HUES6 (cell line): ENCODE measurements around the gene RAB40A.

ENCODE experiments used
- H3K27ac ChIP-seq: 2 replicates; pipeline ENCODE4 v1.7.0; 2013; ENCODE audit warnings: low read depth, mild to moderate bottlenecking, low read length, inconsistent platforms
- H3K27me3 ChIP-seq: 2 replicates; pipeline ENCODE4 v1.6.1; 2013; ENCODE audit warnings: low read length; ENCODE audit not compliant: control insufficient read depth, insufficient read depth
- H3K36me3 ChIP-seq: 2 replicates; pipeline ENCODE4 v1.6.1; 2013; ENCODE audit warnings: low read length; ENCODE audit not compliant: control insufficient read depth, insufficient read depth
- H3K4me1 ChIP-seq: 2 replicates; pipeline ENCODE4 v1.6.1; 2013; ENCODE audit warnings: low read length; ENCODE audit not compliant: control insufficient read depth, insufficient read depth
- H3K4me3 ChIP-seq: 2 replicates; pipeline ENCODE4 v1.5.1; 2013; ENCODE audit warnings: low read depth, low read length
- H3K9ac ChIP-seq: one replicate; pipeline ENCODE4 v1.6.1; 2013; ENCODE audit warnings: mild to moderate bottlenecking, low read length
- H3K9me3 ChIP-seq: 2 replicates; pipeline ENCODE4 v1.6.1; 2013; ENCODE audit warnings: low read depth, low read length; ENCODE audit not compliant: control insufficient read depth, insufficient read depth

Gene RAB40A

DNA sequence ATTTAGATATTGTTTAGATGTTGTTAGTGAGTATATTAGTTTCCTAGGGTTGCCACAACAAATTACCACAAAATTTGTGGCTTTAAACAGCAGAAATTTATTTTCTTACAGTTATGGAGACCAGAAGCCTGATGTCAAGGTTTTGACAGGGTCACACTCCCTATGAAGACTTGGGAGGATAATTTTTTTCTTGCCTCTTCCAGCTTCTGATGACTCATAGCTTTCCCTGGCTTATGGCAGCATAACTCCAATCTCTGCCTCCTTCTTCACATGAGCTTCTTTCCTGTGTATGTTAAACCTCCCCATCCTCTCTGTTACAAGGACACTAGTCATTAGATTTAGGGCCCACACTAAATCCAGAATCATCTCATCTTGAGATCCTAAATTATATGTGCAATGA is 20.9 kb upstream of the RAB40A start:
- Histone ChIP-seq H3K4me3 (no peak overlapping the region), H3K4me1 (no peaks in the 10 kb centered on the region), H3K9me3 (no peaks in the 10 kb centered on the region), H3K36me3 (no peaks in the 10 kb centered on the region), H3K9ac (no peak overlapping the region), H3K27ac (no peak overlapping the region), H3K27me3 (peaks cover 12% of the 10 kb centered on the region; the same call in 1 of the 2 replicates)

DNA sequence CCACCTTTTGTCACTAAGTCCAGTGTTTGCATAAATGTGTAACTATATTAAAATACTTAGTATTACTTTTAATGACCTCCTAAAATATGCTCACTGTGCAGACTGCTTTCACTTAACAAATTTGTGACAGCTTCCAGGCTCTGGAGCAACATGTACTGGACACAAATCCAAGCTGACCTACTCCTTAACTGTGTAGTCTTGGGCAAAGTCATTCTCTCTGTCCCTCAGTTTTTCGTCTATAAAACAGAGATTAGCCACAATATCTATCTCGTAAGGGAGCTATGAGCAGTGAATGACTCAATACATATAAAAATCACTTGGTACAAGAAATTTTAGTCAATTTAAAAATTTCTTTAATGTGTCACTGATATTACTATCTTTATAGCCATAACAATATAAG is 20.4 kb upstream of the RAB40A start:
- H3K27me3 ChIP-seq = peaks cover 12% of the 10 kb centered on the region; the same call in 1 of the 2 replicates
- no peaks in the 10 kb centered on the region for H3K9me3 ChIP-seq
- H3K4me1 ChIP-seq = no peaks in the 10 kb centered on the region
- no peak overlapping the region for H3K9ac ChIP-seq
- H3K27ac ChIP-seq = no peak overlapping the region
- H3K4me3 ChIP-seq = no peak overlapping the region
- H3K36me3 ChIP-seq = no peaks in the 10 kb centered on the region

DNA sequence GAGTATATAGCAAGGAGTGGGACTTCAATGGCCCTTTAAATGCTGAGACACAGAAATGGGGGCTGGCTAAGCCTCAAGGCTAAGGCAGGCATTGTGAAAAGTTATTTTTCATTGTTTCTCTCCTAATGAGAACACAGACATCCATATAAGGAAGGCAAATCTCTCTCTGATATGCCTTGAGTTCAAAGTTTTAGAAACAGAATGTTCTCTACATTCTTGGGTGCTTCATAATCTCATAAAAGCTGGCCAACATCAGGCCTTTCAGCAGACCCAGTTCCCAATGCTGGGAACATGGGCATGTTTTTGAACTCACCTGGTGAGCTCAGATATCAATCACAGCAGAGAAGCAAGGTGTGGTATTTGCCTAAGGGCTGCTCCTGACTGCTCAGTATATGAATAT is 19.4 kb upstream of the RAB40A start:
- peaks cover 10% of the 10 kb centered on the region; the same call in 1 of the 2 replicates for H3K27me3 ChIP-seq
- no peaks in the 10 kb centered on the region for H3K4me1 ChIP-seq
- H3K36me3 ChIP-seq = no peaks in the 10 kb centered on the region
- no peaks in the 10 kb centered on the region for H3K9me3 ChIP-seq
- no peak overlapping the region for H3K4me3 ChIP-seq
- H3K27ac ChIP-seq = no peak overlapping the region
- H3K9ac ChIP-seq = no peak overlapping the region

DNA sequence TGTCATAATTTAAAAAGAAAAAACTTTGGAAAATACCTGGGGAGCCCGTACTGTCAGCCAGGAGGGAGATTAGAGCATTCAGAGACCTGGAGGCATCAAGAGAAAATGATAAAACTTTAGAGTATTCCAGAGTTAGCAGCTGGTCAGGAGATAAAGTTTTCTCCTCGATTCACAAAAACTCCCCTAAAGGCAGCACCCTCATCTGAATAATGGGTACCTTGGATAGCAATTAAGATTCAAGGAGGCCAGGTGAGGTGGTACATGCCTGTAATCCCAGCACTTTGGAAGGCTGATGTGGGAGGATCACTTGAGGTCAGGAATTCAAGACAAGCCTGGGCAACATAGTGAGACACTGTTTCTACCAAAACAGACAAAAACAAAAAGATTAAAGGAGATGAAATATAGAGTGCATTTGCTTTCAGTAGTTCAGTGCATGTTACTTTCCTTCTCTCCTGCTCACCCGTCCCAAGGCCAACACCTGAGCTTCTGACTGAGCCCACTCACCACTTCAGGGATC is 18.6 kb upstream of the RAB40A start:
- Histone ChIP-seq H3K27ac (no peak overlapping the region), H3K36me3 (no peaks in the 10 kb centered on the region), H3K27me3 (peaks cover 5% of the 10 kb centered on the region; the same call in 1 of the 2 replicates), H3K9me3 (no peaks in the 10 kb centered on the region), H3K9ac (no peak overlapping the region), H3K4me3 (no peak overlapping the region), H3K4me1 (no peaks in the 10 kb centered on the region)

DNA sequence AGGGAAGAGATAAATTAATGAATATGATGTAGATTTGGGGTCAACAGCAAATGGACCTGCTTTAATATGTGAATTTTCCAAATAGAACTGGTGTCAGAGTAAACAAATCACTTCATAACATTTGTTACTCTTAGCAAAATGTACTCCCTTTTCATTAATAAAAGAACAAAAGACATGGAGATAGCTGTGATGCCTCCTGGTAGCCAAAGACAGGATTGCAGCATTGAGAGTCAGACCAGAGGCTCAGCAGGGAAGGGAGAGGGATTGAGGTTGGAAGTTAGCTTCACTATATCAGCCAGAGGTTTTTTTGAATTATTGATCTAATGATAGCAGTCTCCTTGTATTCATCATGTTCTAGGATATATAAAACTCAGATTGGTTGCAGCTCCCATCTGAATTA is 17.4 kb upstream of the RAB40A start:
- H3K9ac ChIP-seq = no peak overlapping the region
- H3K27me3 ChIP-seq = no peaks in the 10 kb centered on the region; the same call in 1 of the 2 replicates
- no peaks in the 10 kb centered on the region for H3K9me3 ChIP-seq
- no peaks in the 10 kb centered on the region for H3K4me1 ChIP-seq
- H3K27ac ChIP-seq = no peak overlapping the region
- no peak overlapping the region for H3K4me3 ChIP-seq
- H3K36me3 ChIP-seq = no peaks in the 10 kb centered on the region

DNA sequence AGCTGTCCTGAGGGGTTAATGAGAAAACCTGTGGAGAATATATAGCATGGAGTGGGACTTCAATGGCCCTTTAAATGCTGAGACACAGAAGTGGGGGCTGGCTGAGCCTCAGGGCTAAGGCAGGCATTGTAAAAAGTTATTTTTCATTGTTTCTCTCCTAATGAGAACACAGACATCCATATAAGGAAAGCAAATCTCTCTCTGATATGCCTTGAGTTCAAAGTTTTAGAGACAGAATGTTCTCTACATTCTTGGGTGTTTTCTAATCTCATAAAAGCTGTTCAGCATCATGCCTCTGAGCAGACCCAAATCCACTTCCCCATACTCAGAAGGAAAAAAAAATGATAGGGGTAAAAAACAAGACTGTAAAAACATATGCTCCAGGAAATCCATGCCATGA is 16.8 kb upstream of the RAB40A start:
- Histone ChIP-seq H3K9me3 (no peaks in the 10 kb centered on the region), H3K4me1 (no peaks in the 10 kb centered on the region), H3K9ac (no peak overlapping the region), H3K27me3 (no peaks in the 10 kb centered on the region; the same call in 1 of the 2 replicates), H3K27ac (no peak overlapping the region), H3K36me3 (no peaks in the 10 kb centered on the region), H3K4me3 (no peak overlapping the region)

DNA sequence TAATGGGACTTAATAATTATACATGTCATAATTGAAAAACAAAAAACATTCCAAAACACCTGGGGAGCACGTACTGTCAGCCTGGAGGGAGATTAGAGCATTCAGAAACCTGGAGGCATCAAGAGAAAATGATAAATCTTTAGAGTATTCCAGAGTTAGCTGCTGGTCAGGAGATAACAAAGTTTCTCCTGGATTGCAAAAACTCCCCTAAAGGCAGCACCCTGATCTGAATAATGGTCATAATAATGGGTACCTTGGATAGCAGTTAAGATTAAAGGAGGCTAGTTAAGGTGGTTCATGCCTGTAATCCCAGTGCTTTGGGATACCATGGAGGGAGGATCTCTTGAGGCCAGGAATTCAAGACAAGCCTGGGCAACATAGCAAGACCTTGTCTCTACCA is 15.9 kb upstream of the RAB40A start:
- H3K4me1 ChIP-seq = no peaks in the 10 kb centered on the region
- H3K27me3 ChIP-seq = peaks cover 6% of the 10 kb centered on the region; the same call in 1 of the 2 replicates
- H3K4me3 ChIP-seq = no peak overlapping the region
- H3K9me3 ChIP-seq = no peaks in the 10 kb centered on the region
- H3K27ac ChIP-seq = no peak overlapping the region
- no peaks in the 10 kb centered on the region for H3K36me3 ChIP-seq
- no peak overlapping the region for H3K9ac ChIP-seq

DNA sequence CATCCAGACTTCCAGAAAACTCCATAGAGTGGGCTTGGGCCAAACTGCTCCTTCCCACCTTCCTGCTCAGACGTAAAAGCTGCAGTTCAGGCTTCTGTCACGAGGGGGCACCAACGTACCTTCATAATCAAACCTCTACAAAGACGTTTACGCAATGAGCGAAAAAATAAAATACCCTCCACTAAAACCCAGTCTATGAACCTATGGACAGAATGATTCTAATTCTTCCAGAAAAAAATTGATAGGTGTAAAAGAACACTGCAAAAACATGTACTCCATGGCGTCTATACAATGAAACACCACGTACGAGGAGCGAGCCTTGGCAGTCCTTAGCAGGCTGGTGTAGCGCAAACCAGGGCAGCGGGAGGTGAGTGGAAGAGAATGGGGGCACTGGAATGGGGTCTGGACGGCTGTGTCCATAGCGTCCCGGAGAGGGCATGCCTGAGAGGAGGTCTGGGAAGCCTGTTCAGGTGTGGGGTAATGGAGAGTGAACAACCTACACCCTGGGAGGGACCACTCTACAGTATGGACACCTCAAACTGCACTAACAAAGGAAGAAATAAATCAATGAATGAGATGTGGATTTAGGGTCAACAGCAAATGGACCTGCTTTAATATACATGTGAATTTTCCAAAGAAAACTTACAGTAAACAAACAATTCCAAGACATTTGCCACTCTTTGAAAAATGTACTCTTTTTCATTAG is 14.4 kb upstream of the RAB40A start:
- Histone ChIP-seq H3K9ac (peak overlapping the region; percentile 15), H3K36me3 (no peaks in the 10 kb centered on the region), H3K4me3 (peak overlapping the region; percentile 55), H3K27ac (no peak overlapping the region), H3K9me3 (no peaks in the 10 kb centered on the region), H3K27me3 (peaks cover 15% of the 10 kb centered on the region; the same call in 1 of the 2 replicates), H3K4me1 (no peaks in the 10 kb centered on the region)

DNA sequence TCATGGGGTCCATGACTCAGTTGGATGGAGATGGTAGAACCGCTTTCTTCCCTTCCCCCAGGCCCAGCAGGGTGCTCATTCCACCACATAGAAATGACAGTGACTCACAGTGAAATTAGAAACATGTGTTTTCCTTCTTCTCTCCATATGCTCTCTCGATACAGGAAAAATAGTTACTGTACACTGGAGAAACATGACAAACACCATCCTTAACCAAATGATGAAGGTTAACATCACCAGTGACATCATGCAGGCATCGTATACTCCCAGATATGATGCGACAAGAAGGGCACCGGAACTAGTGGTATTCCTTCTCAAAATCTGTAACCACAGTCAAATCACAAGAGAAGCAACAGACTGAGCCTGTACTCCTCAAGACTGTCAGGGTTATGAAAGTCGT is 11.7 kb upstream of the RAB40A start:
- no peak overlapping the region for H3K4me3 ChIP-seq
- no peaks in the 10 kb centered on the region for H3K9me3 ChIP-seq
- H3K9ac ChIP-seq = no peak overlapping the region
- H3K36me3 ChIP-seq = no peaks in the 10 kb centered on the region
- H3K27ac ChIP-seq = no peak overlapping the region
- peaks cover 19% of the 10 kb centered on the region; the same call in 1 of the 2 replicates for H3K27me3 ChIP-seq
- no peaks in the 10 kb centered on the region; the same call in 1 of the 2 replicates for H3K4me1 ChIP-seq

DNA sequence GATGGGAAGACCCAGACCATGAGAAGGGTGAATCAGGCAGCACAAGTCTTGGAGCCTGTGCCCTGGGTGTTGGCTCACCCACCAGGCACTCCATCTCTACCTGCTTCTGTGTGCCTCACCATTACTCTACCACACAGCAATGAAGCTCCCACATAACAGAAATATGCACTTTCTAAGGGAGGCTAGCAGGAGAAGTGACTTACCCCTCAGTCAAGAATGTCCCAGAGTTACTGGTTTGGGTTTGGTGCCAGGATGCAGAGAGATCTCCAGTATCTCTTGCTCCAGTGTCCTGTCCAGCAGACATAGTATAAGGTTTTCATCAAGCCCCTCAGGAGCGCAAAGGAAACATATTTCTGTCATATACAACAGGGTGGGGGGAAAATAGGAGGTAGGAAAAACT is 11.3 kb upstream of the RAB40A start:
- H3K27me3 ChIP-seq = peaks cover 19% of the 10 kb centered on the region; the same call in 1 of the 2 replicates
- H3K27ac ChIP-seq = no peak overlapping the region
- H3K36me3 ChIP-seq = no peaks in the 10 kb centered on the region

DNA sequence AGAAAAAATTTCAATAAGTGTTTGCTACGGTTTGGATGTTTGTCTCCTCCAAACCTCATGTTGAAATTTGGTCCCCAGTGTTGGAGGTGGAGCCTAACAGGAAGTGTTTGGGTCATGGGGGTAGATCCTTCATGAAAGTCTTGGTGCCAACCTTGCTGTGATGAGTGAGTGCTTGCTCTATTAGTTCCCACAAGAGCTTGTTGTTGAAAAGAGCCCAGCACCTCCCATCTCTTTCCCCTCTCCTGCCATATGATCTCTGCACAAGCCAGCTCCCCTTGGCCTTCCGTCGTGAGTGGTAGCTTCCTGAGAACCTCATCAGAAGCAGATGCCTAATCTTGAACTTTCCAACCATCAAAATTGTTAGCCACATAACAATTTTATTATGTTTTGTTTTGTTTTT is 10.3 kb upstream of the RAB40A start:
- H3K36me3 ChIP-seq = no peaks in the 10 kb centered on the region
- peaks cover 19% of the 10 kb centered on the region; the same call in 1 of the 2 replicates for H3K27me3 ChIP-seq
- no peak overlapping the region for H3K4me3 ChIP-seq
- no peak overlapping the region for H3K9ac ChIP-seq
- no peaks in the 10 kb centered on the region for H3K9me3 ChIP-seq
- H3K27ac ChIP-seq = no peak overlapping the region
- H3K4me1 ChIP-seq = no peaks in the 10 kb centered on the region; the same call in 1 of the 2 replicates

More for the DNA sequence above, 11.3 kb upstream of the RAB40A start:
- Histone ChIP-seq H3K9me3 (no peaks in the 10 kb centered on the region), H3K4me3 (no peak overlapping the region), H3K9ac (no peak overlapping the region), H3K4me1 (no peaks in the 10 kb centered on the region; the same call in 1 of the 2 replicates)
